GM18505 (cell line): ENCODE measurements around the gene SCARF2.
"Not testable (repeated sequence)": the region's sequence is repeated elsewhere in the genome, so short reads cannot be mapped to it uniquely, and the experiment has no call there.

Experiments
- ATAC-seq: cut with Tn5 transposase; IDR thresholded peaks from one replicate; pipeline ENCODE4 v1.9.1; 2021; ENCODE audit not compliant: unreplicated experiment
- POLR2A ChIP-seq: IDR thresholded peaks from 4 replicates; pipeline ENCODE4 v1.6.1; 2011; ENCODE audit warnings: borderline replicate concordance; ENCODE audit not compliant: insufficient read depth, insufficient read length; ENCODE audit errors: extremely low read depth

SCARF2 gene

DNA sequence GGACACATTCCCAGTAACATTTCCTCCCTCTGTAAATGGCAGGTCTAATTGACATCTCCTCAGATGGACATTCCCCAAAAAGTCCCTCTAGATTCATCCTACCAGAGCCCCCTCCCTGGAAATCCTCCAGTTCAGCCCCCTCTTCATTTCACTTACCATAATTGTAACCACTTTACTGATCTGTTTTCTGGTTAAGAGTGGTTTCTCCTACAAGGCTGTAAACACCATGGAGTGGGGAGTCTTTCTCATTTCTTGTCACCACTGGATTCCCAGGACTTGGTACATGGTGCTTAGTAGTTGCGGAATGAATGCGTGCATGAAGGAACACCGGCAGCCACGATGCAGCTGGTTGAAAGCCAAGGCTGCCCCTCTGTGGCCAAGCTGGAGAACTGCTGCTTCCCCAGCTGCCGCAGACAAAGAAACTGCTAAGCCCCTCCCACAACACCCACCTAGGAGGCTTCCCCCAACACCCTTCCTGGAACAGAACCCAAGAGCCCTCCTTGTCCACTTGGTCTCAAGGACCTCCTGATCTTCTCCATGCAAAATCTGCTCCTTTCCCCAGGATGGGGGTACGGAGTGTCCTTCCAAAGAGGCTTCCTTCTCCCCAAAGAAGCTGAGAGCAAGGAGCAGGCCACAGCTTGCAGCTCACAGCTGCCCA is 18.6 kb upstream of the SCARF2 start:
- ATAC-seq, result no peak
- no peak for TF ChIP-seq POLR2A

GRCh38 chr22:20455709-20456063 is 18.1 kb upstream of the SCARF2 start:
- ATAC-seq, result no peak
- TF ChIP-seq POLR2A, result no peak

- no peak for ATAC-seq
- no peak for TF ChIP-seq POLR2A
Measured at GRCh38 chr22:20453222-20453621, 15.6 kb upstream of the SCARF2 start.

DNA sequence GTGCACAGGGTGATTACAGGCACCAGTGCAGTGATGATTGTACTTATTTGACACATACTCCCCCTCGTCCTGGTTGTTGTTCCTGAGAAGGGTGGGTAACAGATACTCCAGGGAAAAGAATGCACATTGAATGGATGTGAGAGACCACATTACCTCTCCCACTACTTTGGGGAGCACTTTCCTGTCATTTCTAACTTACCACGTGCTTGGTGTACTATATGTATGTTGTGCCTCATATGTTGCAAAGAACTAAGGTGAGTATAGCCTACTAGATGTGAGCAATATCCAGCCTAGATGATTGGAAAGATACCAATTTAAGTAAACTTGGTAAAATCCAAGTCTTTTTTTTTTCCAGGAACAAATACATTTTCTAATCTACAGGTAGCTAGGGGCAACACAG is 14.3 kb upstream of the SCARF2 start:
- no peak for TF ChIP-seq POLR2A
- no peak for ATAC-seq

GRCh38 chr22:20451129-20451778 is 13.6 kb upstream of the SCARF2 start:
- not testable (repeated sequence) for ATAC-seq

DNA sequence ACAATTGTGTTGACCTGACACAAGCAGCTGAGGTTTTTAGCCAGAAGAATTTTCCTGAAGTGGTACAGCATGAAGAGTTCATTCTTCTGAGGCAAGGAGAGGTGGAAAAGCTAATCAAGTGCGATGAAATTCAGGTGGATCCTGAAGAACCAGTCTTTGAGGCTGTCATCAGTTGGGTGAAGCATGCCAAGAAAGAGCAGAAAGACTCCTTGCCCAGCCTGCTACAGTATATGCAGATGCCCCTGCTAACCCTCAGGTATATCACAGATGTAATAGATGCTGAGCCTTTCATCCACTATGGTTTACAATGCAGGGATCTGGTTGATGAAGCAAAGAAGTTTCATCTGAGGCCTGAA is 12.9 kb upstream of the SCARF2 start:
- ATAC-seq, result no peak
- TF ChIP-seq POLR2A, result no peak

DNA sequence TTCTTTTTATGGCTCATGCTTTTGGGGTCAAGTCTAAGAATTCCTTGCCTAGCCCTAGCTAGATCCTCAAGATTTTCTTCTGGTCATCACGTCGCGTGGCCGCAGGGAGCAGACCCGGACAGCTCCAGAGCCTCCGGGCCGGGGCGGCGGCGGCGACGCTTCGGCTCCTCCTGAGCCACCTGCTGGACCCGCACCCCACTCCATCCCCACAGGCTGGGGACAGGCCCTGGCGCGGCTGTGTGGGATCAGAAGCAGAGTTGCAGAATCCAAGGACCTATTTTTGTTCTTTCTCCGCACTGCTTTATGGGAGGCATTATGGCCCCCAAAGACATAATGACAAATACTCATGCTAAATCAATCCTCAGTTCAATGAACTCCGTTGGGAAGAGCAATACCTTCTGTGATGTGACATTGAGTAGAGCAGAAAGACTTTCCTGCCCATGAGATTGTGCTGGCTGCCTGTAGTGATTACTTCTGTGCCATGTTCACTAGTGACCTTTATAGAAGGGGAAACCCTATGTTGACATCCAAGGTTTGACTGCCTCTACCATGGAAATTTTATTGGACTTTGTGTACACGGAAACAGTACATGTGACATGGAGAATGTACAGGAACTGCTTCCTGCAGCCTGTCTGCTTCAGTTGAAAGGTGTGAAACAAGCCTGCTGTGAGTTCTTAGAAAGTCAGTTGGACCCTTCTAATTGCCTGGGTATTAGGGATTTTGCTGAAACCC is 12.4 kb upstream of the SCARF2 start:
- no peak for ATAC-seq
- no peak for TF ChIP-seq POLR2A

- no peak for TF ChIP-seq POLR2A
Measured at GRCh38 chr22:20448630-20449029, 11.0 kb upstream of the SCARF2 start.

GRCh38 chr22:20446383-20446970 is 8.9 kb upstream of the SCARF2 start:
- no peak for ATAC-seq
- no peak for TF ChIP-seq POLR2A

More at GRCh38 chr22:20448630-20449029, 11.0 kb upstream of the SCARF2 start:
- ATAC-seq, result no peak

DNA sequence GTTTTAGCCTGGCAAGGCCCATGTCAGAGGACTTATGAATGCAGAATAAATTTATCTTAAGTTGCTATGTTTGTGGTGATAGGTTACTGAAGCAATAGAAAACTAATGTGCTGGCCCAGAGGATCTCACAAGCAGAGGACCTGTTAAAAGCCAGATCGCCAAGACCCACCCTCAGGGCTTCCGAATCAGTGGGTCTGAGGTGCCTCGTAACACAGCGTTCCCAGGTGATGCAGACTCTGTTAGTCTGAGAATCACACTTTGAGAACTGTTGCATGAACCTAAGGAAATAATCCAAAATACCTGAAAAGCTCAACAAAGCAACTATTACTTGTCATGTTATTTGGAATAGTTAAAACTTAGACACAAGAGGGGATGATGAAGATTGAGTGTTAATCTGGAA is 6.7 kb upstream of the SCARF2 start:
- no peak for ATAC-seq
- TF ChIP-seq POLR2A, result no peak

DNA sequence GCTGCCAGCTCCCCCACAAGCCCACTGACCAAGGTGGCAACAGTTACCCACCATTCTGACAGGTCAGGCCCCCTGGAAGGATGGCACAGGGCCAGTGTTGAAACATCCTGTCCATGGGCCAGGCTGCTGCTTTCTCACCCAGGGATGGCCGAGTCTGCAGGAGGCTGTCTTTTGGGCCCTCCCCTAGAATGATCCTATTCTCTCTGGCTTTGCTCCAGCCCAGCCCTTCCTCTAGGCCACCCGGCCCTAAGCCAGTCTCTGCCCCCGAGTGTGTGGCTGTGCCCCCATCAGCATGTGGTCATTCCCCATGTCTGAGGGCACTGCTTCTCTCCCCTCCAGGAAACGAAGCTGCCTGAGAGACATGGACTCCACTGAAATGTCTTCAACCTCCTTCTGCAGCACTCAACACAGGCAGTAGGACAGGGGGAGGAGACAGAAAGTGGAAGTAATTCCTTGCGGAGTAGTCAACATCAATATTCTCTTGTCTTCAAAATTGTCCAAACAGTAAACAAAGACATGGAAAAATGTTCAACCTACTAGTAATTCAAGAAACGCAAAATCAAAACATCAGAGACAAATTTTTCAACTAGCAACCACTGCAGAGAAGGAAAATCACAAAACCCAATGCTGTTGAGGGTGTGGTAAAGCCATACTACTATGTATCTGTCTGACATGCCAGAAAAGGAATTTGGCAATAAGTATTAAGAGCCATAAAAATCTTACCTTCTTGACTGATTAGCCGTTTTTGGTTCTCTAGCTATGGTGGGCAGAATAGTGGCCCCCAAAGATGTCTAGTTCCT is 5.1 kb upstream of the SCARF2 start:
- TF ChIP-seq POLR2A, result no peak

GRCh38 chr22:20441631-20442484 is 4.2 kb upstream of the SCARF2 start:
- no peak for TF ChIP-seq POLR2A
- ATAC-seq, result no peak

More for the DNA sequence above, 5.1 kb upstream of the SCARF2 start:
- no peak for ATAC-seq
